Endothelial cell (in vitro differentiated cells): ENCODE data around the gene DIRAS1. TPM values are rescaled to one million over a fixed set of nuclear protein-coding genes. Genes with fewer than 3 reads are reported as not detected.

Experiments
- DNase-seq: peaks from one replicate; pipeline ENCODE4 v3.0.0; 2021; ENCODE audit warnings: low spot score
- H3K27ac Mint-ChIP-seq: one replicate; pipeline ENCODE4 v1.8.0; 2021; ENCODE audit warnings: mixed read lengths, inconsistent platforms; ENCODE audit not compliant: unreplicated experiment
- H3K27me3 Mint-ChIP-seq: one replicate; pipeline ENCODE4 v1.8.0; 2021; ENCODE audit warnings: mild to moderate bottlenecking, moderate library complexity, mixed read lengths, inconsistent platforms; ENCODE audit not compliant: unreplicated experiment
- H3K36me3 Mint-ChIP-seq: one replicate; pipeline ENCODE4 v1.8.0; 2021; ENCODE audit warnings: mild to moderate bottlenecking, low read depth, mixed read lengths, inconsistent platforms; ENCODE audit not compliant: unreplicated experiment
- H3K4me1 Mint-ChIP-seq: one replicate; pipeline ENCODE4 v1.8.0; 2021; ENCODE audit warnings: mild to moderate bottlenecking, mixed read lengths, inconsistent platforms; ENCODE audit not compliant: unreplicated experiment
- H3K4me3 Mint-ChIP-seq: one replicate; pipeline ENCODE4 v1.8.0; 2021; ENCODE audit warnings: mild to moderate bottlenecking, mixed read lengths, inconsistent platforms; ENCODE audit not compliant: unreplicated experiment
- H3K9me3 Mint-ChIP-seq: one replicate; pipeline ENCODE4 v1.8.0; 2021; ENCODE audit warnings: mixed read lengths, inconsistent platforms; ENCODE audit not compliant: unreplicated experiment
- CTCF ChIP-seq: fragments of 200-600 bp; sonication (generic); IDR thresholded peaks from one replicate; pipeline ENCODE4 v1.5.0; 2021; ENCODE audit warnings: antibody characterized with exemption; ENCODE audit not compliant: unreplicated experiment
- total RNA-seq: library from RNA; stranded (reverse); fragmentation: NEBNext Ultra II Directional; extraction: Animal tissue kit (Norgen Biotek cat#: 25700); gene quantifications from one replicate; pipeline ENCODE4 v1.2.1, GENCODE V29; 2021; ENCODE audit not compliant: unreplicated experiment

DIRAS1 gene
- total RNA-seq, 1 donor from 2014 or later, result 0.82 TPM

- Mint-ChIP-seq H3K9me3 (no peaks in the 10 kb centered on the region), H3K27me3 (peaks cover 4% of the 10 kb centered on the region), H3K4me3 (no peak overlapping the region), H3K4me1 (no peaks in the 10 kb centered on the region), H3K36me3 (peaks cover 16% of the 10 kb centered on the region), H3K27ac (no peak overlapping the region)
- no peak for DNase-seq
- no peak for TF ChIP-seq CTCF
These were observed 34.2 kb upstream of the DIRAS1 start for GRCh38 chr19:2755448-2755705.

- no peak for DNase-seq
- Mint-ChIP-seq H3K4me1 (no peaks in the 10 kb centered on the region), H3K27ac (no peak overlapping the region), H3K9me3 (no peaks in the 10 kb centered on the region), H3K36me3 (peaks cover 16% of the 10 kb centered on the region), H3K4me3 (no peak overlapping the region), H3K27me3 (peaks cover 4% of the 10 kb centered on the region)
- no peak for TF ChIP-seq CTCF
These were observed 33.7 kb upstream of the DIRAS1 start for GRCh38 chr19:2754659-2755447.

- no peak overlapping the region for H3K4me3 Mint-ChIP-seq
- no peaks in the 10 kb centered on the region for H3K9me3 Mint-ChIP-seq
- DNase-seq, result no peak
- no peaks in the 10 kb centered on the region for H3K4me1 Mint-ChIP-seq
- H3K27ac Mint-ChIP-seq, result no peak overlapping the region
- peaks cover 8% of the 10 kb centered on the region for H3K36me3 Mint-ChIP-seq
- no peak for TF ChIP-seq CTCF
- H3K27me3 Mint-ChIP-seq, result peaks cover 3% of the 10 kb centered on the region
These were observed 30.3 kb upstream of the DIRAS1 start for GRCh38 chr19:2751438-2751830.

- Mint-ChIP-seq H3K4me3 (no peak overlapping the region), H3K27ac (no peak overlapping the region), H3K4me1 (no peaks in the 10 kb centered on the region), H3K36me3 (peaks cover 4% of the 10 kb centered on the region), H3K9me3 (no peaks in the 10 kb centered on the region), H3K27me3 (peaks cover 3% of the 10 kb centered on the region)
- DNase-seq, result no peak
- TF ChIP-seq CTCF, result no peak
These were observed 29.8 kb upstream of the DIRAS1 start for GRCh38 chr19:2750808-2751437.

- no peaks in the 10 kb centered on the region for H3K27me3 Mint-ChIP-seq
- H3K4me3 Mint-ChIP-seq, result no peak overlapping the region
- no peak for TF ChIP-seq CTCF
- DNase-seq, result no peak
- H3K4me1 Mint-ChIP-seq, result no peaks in the 10 kb centered on the region
- H3K9me3 Mint-ChIP-seq, result no peaks in the 10 kb centered on the region
- no peak overlapping the region for H3K27ac Mint-ChIP-seq
- H3K36me3 Mint-ChIP-seq, result no peaks in the 10 kb centered on the region
These were observed 26.2 kb upstream of the DIRAS1 start for GRCh38 chr19:2747349-2747748.
